ENCODE data around the gene PNMA6F.

DNA sequence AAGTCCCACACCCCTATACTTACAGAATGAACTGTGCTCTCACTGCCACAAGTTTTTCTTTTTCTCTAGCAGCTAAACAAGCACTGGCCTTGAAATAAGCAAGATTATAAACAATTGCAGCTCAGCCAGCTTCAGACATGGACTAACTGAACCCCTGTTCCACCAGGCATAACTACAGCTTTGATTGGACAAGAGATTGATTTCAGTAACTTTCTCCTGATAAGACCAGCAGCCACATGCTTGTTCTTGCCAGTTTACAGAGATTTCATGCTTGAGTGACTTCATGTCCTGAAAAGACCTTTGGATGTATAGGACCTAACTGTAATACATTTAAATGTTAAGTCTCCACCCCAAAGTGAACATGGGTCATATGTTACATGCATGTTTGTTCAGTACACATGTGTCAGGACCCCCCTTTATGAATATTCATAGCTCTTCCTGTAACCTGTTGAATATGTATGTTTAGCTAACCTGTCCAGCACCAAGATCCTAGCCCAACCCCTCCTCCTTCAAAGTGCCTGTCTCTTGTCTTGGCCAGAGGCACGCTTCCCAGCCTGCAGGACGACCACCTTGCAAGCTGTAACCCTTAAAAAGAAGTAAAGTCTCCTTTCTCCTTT lies 40.3 kb upstream of the PNMA6F start:
- no peak for TF ChIP-seq POLR2AphosphoS5 (IDR thresholded peaks at IDR 0.05; ENCODE audit: low read depth, low read length)
- TF ChIP-seq SPI1 (IDR thresholded peaks at IDR 0.05; ENCODE audit: low read depth, low read length): no peak
- no peak for TF ChIP-seq POLR2A (IDR thresholded peaks at IDR 0.05; ENCODE audit: low read depth, low read length)
- no peak for TF ChIP-seq TAF1 (IDR thresholded peaks at IDR 0.05; ENCODE audit: low read depth, low read length)
- TF ChIP-seq POU2F2 (IDR thresholded peaks at IDR 0.05; ENCODE audit: low read depth, low read length): no peak
